ENCODE measurements around the gene NR3C2.
"Not testable (repeated sequence)": the region's sequence is repeated elsewhere in the genome, so short reads cannot be mapped to it uniquely, and the experiment has no call there.

The NR3C2 gene

GRCh38 chr4:148215202-148215601, 227.0 kb downstream of the NR3C2 start:
- no peak for DNase-seq (ENCODE audit: low spot score)

GRCh38 chr4:148214529-148215166, 227.6 kb downstream of the NR3C2 start:
- no peak for DNase-seq (ENCODE audit: low spot score)

DNA sequence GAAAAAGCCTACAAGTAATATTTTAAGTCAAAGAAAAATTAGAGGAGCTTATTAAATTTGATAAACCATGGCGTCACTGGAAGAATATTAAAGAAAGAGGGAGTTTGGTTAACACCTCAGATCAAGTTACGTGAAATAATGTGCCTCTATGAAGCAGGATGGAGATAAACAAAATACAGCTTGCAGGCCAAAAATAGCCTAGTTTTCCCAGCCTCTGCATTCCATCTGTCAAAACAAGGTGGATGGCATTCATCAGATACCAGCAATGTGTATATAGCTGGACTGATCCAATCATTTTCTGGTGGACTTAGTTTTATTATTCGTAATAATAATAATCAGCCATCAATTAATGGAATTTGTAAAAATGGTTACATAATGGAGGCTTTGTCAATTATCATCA, 230.7 kb downstream of the NR3C2 start:
- no peak for DNase-seq (ENCODE audit: low spot score)

DNA sequence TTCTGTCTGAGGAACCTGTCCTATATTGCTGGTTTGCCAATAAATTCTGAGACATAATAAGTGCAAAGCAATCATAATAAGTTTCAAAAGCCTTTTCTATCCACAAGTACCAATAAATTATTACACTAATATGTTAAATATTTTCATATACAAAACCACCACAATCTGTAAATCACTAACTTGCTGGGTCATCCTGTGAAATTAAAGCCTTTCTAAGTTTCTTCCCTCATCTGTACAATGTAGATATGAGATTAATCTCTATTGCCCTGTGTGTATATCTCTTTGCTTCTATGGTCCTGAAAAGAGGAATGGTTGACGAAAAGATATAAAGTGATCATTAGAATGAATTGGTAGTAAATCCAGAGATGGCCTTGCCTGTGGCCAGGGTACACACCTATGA, 231.6 kb downstream of the NR3C2 start:
- no peak for DNase-seq (ENCODE audit: low spot score)

GRCh38 chr4:148207068-148207467, 235.1 kb downstream of the NR3C2 start:
- no peak for DNase-seq (ENCODE audit: low spot score)

DNA sequence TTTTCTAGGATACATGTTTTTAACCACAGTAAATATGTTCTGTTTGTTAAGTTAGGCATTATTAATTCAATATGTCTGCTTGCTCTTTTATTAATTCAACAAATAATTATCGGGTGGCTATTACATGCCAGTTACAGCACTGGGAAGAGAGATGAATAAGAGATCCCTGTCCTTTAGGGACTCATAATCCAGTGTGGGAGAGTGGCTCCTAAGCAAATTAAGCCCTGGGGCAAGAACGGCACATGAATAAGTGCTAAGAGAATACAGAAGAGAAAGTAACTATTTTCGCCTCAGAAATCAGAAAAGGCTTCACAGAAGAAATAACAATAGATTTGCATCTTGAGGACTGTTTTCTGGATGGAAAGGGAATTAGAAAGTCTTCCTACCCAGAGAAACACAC, 236.7 kb downstream of the NR3C2 start:
- no peak for DNase-seq (ENCODE audit: low spot score)

GRCh38 chr4:148204892-148205291, 237.3 kb downstream of the NR3C2 start:
- DNase-seq (ENCODE audit: low spot score), result no peak

GRCh38 chr4:148204171-148204570, 238.0 kb downstream of the NR3C2 start:
- no peak for DNase-seq (ENCODE audit: low spot score)

- no peak for DNase-seq (ENCODE audit: low spot score)
Measured at GRCh38 chr4:148203056-148203898, 238.9 kb downstream of the NR3C2 start.

DNA sequence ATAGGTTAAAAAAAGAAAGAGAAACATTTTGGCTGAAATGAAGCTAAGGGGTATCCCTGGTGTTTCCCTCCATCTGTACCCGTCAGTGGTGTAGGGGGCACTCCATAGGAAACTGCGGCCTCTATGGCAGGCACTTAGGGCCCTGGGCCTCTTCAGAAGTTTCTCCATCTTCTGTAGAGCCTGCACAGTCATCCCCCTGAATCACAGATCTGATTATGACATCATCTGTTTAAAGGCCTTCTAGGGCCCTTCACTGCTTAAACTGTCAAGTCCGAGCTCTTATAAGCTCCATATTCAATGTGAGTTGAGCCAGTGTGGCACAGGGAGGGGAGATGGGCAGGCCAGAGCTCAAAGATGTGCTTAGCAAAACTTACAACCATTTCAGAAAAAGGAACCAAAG, 241.3 kb downstream of the NR3C2 start:
- DNase-seq (ENCODE audit: low spot score), result no peak

GRCh38 chr4:148196164-148196563, 246.1 kb downstream of the NR3C2 start:
- DNase-seq (ENCODE audit: low spot score), result no peak

DNA sequence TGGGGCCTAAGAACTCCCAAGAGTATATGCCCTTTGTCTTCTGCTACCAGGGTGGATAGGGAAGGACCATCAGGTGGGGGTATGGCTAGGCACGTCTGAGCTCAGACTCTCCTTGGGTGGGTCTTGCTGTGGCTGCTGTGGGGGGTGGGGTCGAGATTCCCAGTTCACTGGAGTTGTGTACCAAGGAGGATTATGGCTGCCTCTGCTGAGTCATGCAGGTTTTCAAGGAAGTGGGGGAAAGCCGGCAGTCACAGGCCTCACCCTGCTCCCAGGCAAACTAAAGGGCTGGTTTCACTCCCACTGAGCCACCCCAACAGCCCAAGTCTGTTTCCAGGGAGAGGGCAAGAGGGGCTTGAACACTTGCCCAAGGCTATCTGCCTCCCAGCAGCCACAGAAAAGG, 249.7 kb downstream of the NR3C2 start:
- no peak for DNase-seq (ENCODE audit: low spot score)

DNA sequence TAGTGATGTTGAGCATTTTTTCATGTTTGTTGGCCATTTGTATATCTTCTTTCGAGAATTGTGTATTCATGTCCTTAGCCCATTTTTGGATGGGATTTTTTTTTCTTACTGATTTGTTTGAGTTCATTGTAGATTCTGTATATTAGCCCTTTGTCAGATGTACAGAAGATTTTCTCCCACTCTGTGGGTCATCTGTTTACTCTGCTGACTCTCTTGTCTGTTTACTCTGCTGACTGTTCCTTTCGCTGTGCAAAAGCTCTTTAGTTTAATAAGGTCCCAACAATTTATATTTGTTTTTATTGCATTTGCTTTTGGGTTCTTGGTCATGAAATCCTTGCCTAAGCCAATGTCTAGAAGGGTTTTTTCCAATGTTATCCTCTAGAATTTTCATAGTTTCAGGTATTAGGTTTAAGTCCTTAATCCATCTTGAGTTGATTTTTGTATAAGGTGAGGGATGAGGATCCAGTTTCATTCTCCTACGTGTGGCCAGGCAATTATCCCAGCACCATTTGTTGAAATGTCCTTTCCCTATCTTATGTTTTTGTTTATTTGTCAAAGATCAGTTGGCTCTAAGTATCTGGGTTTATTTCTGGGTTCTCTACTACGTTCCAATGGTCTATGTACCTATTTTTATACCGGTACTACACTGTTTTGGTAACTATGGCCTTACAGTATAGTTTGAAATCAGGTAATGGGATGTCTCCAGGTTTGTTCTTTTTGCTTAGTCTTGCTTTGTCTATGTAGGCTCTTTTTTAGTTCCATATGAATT, 254.6 kb downstream of the NR3C2 start:
- DNase-seq (ENCODE audit: low spot score), result not testable (repeated sequence)

- no peak for DNase-seq (ENCODE audit: low spot score)
Measured at GRCh38 chr4:148184922-148185321, 257.3 kb downstream of the NR3C2 start.

- DNase-seq (ENCODE audit: low spot score), result no peak
Measured at GRCh38 chr4:148182230-148182911, 259.8 kb downstream of the NR3C2 start.

GRCh38 chr4:148173397-148174017, 268.7 kb downstream of the NR3C2 start:
- no peak for DNase-seq (ENCODE audit: low spot score)

DNA sequence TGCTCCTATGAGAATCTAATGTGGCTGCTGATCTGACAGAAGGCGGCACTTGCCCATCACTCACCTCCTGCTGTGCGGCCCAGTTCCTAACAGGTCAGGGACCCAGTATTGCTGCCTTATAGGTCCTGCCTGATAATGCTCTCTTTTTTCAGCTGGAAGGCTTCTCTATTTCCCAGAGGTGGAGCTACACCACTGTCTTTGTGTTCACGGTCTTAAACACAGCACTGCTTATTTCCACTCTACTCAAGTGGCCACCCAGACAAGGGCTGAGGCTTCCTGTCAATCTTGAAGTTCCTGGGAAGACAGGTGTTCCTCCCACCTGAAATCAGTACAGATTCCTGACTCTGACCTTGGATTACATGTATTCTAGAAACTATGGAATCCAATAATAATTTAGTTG, 270.6 kb downstream of the NR3C2 start:
- DNase-seq (ENCODE audit: low spot score), result no peak

- no peak for DNase-seq (ENCODE audit: low spot score)
Measured at GRCh38 chr4:148170408-148171365, 271.5 kb downstream of the NR3C2 start.

DNA sequence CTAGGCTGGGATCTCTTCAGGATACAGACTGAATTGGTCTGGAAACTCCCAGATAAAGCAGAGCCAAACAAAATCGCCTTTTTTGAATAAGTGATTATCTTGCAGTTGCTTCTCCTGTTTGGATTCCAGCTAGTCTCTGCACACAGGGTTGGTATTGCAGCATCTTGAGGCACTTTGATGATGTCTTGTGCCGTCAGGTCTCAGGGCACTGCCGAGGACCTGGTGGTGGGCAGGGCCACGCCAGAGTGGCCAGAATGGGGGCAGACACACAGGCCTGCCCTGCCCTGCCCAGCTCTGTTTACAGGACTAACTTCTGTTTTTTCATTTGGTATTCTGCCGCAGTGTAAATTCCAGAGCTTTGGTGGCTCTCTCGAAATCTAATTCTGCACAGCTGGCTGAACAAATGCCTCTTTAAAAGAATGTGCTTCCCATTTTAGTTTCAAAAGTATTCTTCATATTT, 276.1 kb downstream of the NR3C2 start:
- DNase-seq (ENCODE audit: low spot score), result no peak

GRCh38 chr4:148164557-148164956, 277.7 kb downstream of the NR3C2 start:
- DNase-seq (ENCODE audit: low spot score), result no peak

DNA sequence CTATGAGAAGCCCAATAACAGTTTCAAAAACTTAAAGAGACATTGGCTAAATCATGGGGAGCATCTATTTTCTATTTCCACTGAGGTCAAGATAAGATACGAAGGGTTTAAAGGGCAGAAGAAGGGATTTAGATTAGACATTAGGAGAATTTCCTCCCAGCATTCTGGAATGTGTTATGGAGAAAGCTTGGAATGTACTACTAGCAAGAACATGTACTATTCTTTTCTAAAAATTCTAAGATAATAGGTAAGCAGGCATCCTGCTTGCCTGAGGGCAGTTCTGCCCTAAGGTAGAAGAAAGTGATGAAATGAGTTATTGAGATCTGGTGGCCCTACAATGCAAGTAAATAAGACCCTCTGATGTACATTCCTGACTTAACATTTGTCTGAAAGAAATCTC, 279.2 kb downstream of the NR3C2 start:
- DNase-seq (ENCODE audit: low spot score), result no peak

Measured in hematopoietic multipotent progenitor cell treated with erythropoietin and hydrocortisone succinate and interleukin-3 and kit ligand, for 17 days (in vitro differentiated cells).